B cell (primary cell): ENCODE data around the gene PSRC1. TPM values are rescaled to one million over a fixed set of nuclear protein-coding genes. Genes with fewer than 3 reads are reported as not detected.

ENCODE experiments used
- ATAC-seq: fragments of 200-7000 bp; cut with Tn5 transposase; one replicate; pipeline ENCODE4 v1.10.0; 2021; ENCODE audit warnings: low read depth, mild to moderate bottlenecking, moderate number of reproducible peaks, moderate library complexity
- CTCF ChIA-PET: fragments of 350-600 bp; sonication (Branson Sonifier 250); formaldehyde crosslinking; loops from one replicate; lab custom pipeline; 2021; ENCODE audit warnings: antibody characterized with exemption, inconsistent platforms; lab: Charles Lee
- POLR2A ChIA-PET: fragments of 350-600 bp; sonication (Branson Sonifier 250); formaldehyde crosslinking; loops from one replicate; lab custom pipeline; 2021; ENCODE audit warnings: antibody characterized with exemption; lab: Charles Lee
- DNase-seq: peaks from one replicate; pipeline ENCODE4 v3.0.0; 2013
- H2AFZ ChIP-seq: 2 replicates; pipeline ENCODE4 v1.6.1; 2012; ENCODE audit warnings: mild to moderate bottlenecking, low read depth, low read length; ENCODE audit not compliant: insufficient read depth, poor library complexity, severe bottlenecking
- H3K27ac ChIP-seq, 2 donors: 1 replicate in 1 of 2; 2 replicates in 1 of 2; pipeline ENCODE4 v1.5.1; 2012 to 2013; ENCODE audit warnings: low read length in 2 of 2, mild to moderate bottlenecking in 2 of 2, moderate library complexity in 1 of 2
- H3K27me3 ChIP-seq, 4 experiments: fragments of 200-600 bp in 1 of 4; sonication (generic) in 1 of 4; replicated peaks in 1 of 4; 1 replicate in 2 of 4; 2 replicates in 2 of 4; pipeline versions ENCODE4 v1.6.1 to v1.7.0; 2013 to 2016; ENCODE audit warnings: low read length in 3 of 4, mild to moderate bottlenecking in 2 of 4, mixed read lengths in 1 of 4, moderate library complexity in 1 of 4; ENCODE audit not compliant: insufficient read depth in 4 of 4, control insufficient read depth in 3 of 4; ENCODE audit errors: control extremely low read depth in 1 of 4
- H3K36me3 ChIP-seq, 2 experiments: replicated peaks in 1 of 2; 1 replicate in 1 of 2; 2 replicates in 1 of 2; pipeline versions ENCODE4 v1.6.1 to v1.7.1; 2013; ENCODE audit warnings: low read length in 1 of 2; ENCODE audit not compliant: insufficient read depth in 2 of 2, control insufficient read depth in 1 of 2; ENCODE audit errors: control extremely low read depth in 1 of 2, extremely low read depth in 1 of 2
- H3K4me1 ChIP-seq, 2 donors: fragments of 200-600 bp in 1 of 2; sonication (generic) in 1 of 2; 1 replicate in 1 of 2; 2 replicates in 1 of 2; pipeline versions ENCODE4 v1.5.1 to v1.6.1; 2013 to 2017; ENCODE audit warnings: low read length in 2 of 2; ENCODE audit not compliant: control insufficient read depth in 2 of 2, insufficient read depth in 2 of 2
- H3K4me2 ChIP-seq: replicated peaks from 2 replicates; pipeline ENCODE3; 2012; ENCODE audit warnings: mild to moderate bottlenecking, low read depth, low read length; ENCODE audit not compliant: poor library complexity, severe bottlenecking
- H3K4me3 ChIP-seq, 5 experiments: fragments of 200-600 bp in 1 of 5; sonication (generic) in 1 of 5; 1 replicate in 3 of 5; 2 replicates in 2 of 5; pipeline versions ENCODE4 v1.5.1 to v1.7.0; 2011 to 2016; ENCODE audit warnings: low read length in 4 of 5, mild to moderate bottlenecking in 4 of 5, low read depth in 2 of 5, control low read depth in 1 of 5, moderate library complexity in 1 of 5; ENCODE audit not compliant: insufficient read depth in 1 of 5; ENCODE audit errors: control extremely low read depth in 1 of 5, extremely low read depth in 1 of 5
- H3K79me2 ChIP-seq: fragments of 200-600 bp; sonication (generic); one replicate; pipeline ENCODE4 v1.6.0; 2016; ENCODE audit warnings: low read length; ENCODE audit not compliant: control insufficient read depth, insufficient read depth
- H3K9ac ChIP-seq: fragments of 200-600 bp; sonication (generic); 2 replicates; pipeline ENCODE4 v1.6.1; 2017; ENCODE audit warnings: mild to moderate bottlenecking, low read length, moderate library complexity
- H3K9me3 ChIP-seq, 3 donors: one replicate each; pipeline versions ENCODE4 v1.6.1 to v1.7.1; 2013; ENCODE audit warnings: low read length in 2 of 3; ENCODE audit not compliant: control insufficient read depth in 2 of 3, insufficient read depth in 1 of 3; ENCODE audit errors: control extremely low read depth in 1 of 3
- H4K20me1 ChIP-seq: 2 replicates; pipeline ENCODE4 v1.6.0; 2012; ENCODE audit warnings: mild to moderate bottlenecking, low read length; ENCODE audit not compliant: insufficient read depth, control insufficient read depth, poor library complexity, severe bottlenecking
- H3K27ac Mint-ChIP-seq: one replicate; pipeline ENCODE4 v1.8.0; 2021; ENCODE audit warnings: mixed read lengths
- H3K27me3 Mint-ChIP-seq: one replicate; pipeline ENCODE4 v1.8.0; 2021; ENCODE audit warnings: mixed read lengths
- H3K4me1 Mint-ChIP-seq: one replicate; pipeline ENCODE4 v1.8.0; 2021; ENCODE audit warnings: mixed read lengths
- H3K4me3 Mint-ChIP-seq: one replicate; pipeline ENCODE4 v1.8.0; 2021; ENCODE audit warnings: mixed read lengths
- H3K9me3 Mint-ChIP-seq: one replicate; pipeline ENCODE4 v1.8.0; 2022; ENCODE audit warnings: mixed read lengths; ENCODE audit not compliant: insufficient read depth
- EZH2 ChIP-seq: IDR thresholded peaks from 2 replicates; pipeline ENCODE4 v1.6.1; 2012; ENCODE audit warnings: borderline replicate concordance, low read depth, mild to moderate bottlenecking, moderate library complexity, low read length; ENCODE audit not compliant: insufficient read depth, poor library complexity, severe bottlenecking
- WGBS: methylation state at CpG from one replicate; pipeline ENCODE4 v1.1.5; 2013; ENCODE audit warnings: missing lambda C conversion rate; ENCODE audit not compliant: insufficient coverage; 5-methylcytosine and 5-hydroxymethylcytosine counted together
- intact Hi-C: fragments of 100-400 bp; cut with micrococcal nuclease; formaldehyde crosslinking; loops from one replicate; pipeline ENCODE4 v1.10.0; 2022
- polyA plus RNA-seq: library from polyadenylated mRNA; depleted of rRNA; stranded (reverse); fragments of >200 nt; gene quantifications from 2 replicates; pipeline ENCODE4 v1.2.3, GENCODE V29; 2012
- total RNA-seq, 2 donors: library from RNA; stranded (reverse); fragments of 120-200 nt in 1 of 2; gene quantifications; 1 replicate in 1 of 2; 2 replicates in 1 of 2; pipeline versions ENCODE4 v1.2.3 to v1.2.4, GENCODE V29; 2013 to 2022
- TF ChIP-seq, protein P1 (sequence below): fragments of 200-600 bp; IDR thresholded peaks from one replicate; pipeline ENCODE4 v1.8.0; 2022; ENCODE audit warnings: antibody characterized with exemption, mild to moderate bottlenecking

PSRC1 gene
- total and polyA plus RNA-seq, 2 donors (not counting 1 experiment from before 2014, with no cell fraction given) = 0.25 TPM; not detected in 1

DNA sequence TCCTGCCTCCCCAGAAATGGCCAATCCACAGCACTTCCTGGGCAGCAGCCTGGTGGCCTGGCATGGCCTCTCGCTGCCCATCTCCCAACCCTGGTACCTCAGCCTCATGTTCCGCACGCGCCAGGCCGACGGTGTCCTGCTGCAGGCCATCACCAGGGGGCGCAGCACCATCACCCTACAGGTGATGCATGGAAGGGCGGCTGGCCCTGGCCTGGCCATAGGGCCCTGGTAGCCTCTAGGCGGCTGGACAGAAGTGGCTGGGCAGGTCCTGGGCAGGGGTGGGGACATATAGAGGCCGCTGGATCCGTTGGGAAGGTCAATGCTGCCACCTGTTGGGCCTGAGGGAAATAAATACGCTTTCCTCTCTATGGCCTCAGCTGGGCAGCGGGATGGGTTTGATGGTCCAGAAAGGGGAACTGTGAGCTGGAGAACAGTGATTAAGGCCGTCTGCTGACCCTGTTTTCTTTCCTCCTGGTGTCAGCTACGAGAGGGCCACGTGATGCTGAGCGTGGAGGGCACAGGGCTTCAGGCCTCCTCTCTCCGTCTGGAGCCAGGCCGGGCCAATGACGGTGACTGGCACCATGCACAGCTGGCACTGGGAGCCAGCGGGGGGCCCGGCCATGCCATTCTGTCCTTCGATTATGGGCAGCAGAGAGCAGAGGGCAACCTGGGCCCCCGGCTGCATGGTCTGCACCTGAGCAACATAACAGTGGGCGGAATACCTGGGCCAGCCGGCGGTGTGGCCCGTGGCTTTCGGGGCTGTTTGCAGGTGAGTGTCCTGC, 19.2 kb downstream of the PSRC1 start:
- Histone ChIP-seq H3K4me2 (peak overlapping the region; percentile 1), H3K9me3 (no peaks in the 10 kb centered on the region), H3K4me3 (no peak overlapping the region), H3K27me3 (peaks cover 0 to 4% (median 0%) of the 10 kb centered on the region in 4 experiments), H2AFZ (no peak overlapping the region), H3K79me2 (no peaks in the 10 kb centered on the region), H3K9ac (no peak overlapping the region), H3K4me1 (peaks cover 0 to 3% of the 10 kb centered on the region in 2 donors), H3K36me3 (no peaks in the 10 kb centered on the region), H3K27ac (no peak overlapping the region), H4K20me1 (no peaks in the 10 kb centered on the region)
- ATAC-seq = peak; percentile 92
- DNase-seq = peak; percentile 80
- ChIA-PET POLR2A (no interaction called here), CTCF (interaction anchor here (1.1 to 8.1 kb wide), 8 partner anchors 10 to 269 kb away, joined by 3 to 73 read pairs (median 8); partner anchors contain the start of gene PSRC1)
- Mint-ChIP-seq H3K4me3 (no peak overlapping the region), H3K4me1 (peaks cover 4% of the 10 kb centered on the region), H3K27me3 (peaks cover 4% of the 10 kb centered on the region), H3K9me3 (no peaks in the 10 kb centered on the region), H3K27ac (no peak overlapping the region)
- WGBS = 49% methylated on average over 29 of the region's 29 CpGs
- intact Hi-C loops = loop anchor here (1.0 kb wide), 1 partner anchor 136 kb away; no protein-coding TSS in a partner anchor
- TF ChIP-seq EZH2 = no peak
- TF ChIP-seq, protein P1, sequence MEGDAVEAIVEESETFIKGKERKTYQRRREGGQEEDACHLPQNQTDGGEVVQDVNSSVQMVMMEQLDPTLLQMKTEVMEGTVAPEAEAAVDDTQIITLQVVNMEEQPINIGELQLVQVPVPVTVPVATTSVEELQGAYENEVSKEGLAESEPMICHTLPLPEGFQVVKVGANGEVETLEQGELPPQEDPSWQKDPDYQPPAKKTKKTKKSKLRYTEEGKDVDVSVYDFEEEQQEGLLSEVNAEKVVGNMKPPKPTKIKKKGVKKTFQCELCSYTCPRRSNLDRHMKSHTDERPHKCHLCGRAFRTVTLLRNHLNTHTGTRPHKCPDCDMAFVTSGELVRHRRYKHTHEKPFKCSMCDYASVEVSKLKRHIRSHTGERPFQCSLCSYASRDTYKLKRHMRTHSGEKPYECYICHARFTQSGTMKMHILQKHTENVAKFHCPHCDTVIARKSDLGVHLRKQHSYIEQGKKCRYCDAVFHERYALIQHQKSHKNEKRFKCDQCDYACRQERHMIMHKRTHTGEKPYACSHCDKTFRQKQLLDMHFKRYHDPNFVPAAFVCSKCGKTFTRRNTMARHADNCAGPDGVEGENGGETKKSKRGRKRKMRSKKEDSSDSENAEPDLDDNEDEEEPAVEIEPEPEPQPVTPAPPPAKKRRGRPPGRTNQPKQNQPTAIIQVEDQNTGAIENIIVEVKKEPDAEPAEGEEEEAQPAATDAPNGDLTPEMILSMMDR = peak; percentile 93

DNA sequence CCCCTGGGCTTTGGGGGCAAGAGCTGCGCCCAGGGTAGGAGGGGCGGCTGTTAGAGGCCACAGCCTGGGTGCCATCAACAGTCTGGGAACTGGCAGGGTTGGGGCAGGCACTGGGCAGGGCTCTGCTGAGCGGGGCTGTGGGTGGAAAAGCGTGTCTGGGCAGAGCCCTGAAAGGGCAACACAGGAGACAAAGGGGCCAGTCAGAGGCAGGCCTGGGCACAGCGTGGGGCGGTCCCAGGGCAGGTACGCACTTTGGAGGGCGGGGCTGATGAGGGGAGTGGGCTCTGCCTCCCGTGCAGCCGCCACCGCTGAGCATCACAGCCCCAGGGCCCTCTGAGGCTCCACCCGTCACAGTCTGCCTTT, 19.7 kb downstream of the PSRC1 start:
- POLR2A ChIA-PET = no interaction called here
- TF ChIP-seq, protein P1 = no peak
- H3K27ac Mint-ChIP-seq = no peak overlapping the region

More for the DNA sequence above, 19.7 kb downstream of the PSRC1 start:
- Mint-ChIP-seq H3K9me3 (no peaks in the 10 kb centered on the region), H3K27me3 (peaks cover 4% of the 10 kb centered on the region), H3K4me1 (peaks cover 4% of the 10 kb centered on the region), H3K4me3 (no peak overlapping the region)
- intact Hi-C loops = loop anchor here (1.0 kb wide), 1 partner anchor 136 kb away; no protein-coding TSS in a partner anchor
- Histone ChIP-seq H2AFZ (no peak overlapping the region), H3K27ac (no peak overlapping the region), H3K4me3 (no peak overlapping the region), H3K9me3 (no peaks in the 10 kb centered on the region), H4K20me1 (no peaks in the 10 kb centered on the region), H3K79me2 (no peaks in the 10 kb centered on the region), H3K9ac (no peak overlapping the region), H3K4me1 (peaks cover 0 to 3% of the 10 kb centered on the region in 2 donors), H3K27me3 (peaks cover 0 to 4% (median 0%) of the 10 kb centered on the region in 4 experiments), H3K4me2 (peak overlapping the region; percentile 1), H3K36me3 (no peaks in the 10 kb centered on the region)
- DNase-seq (no peak), ATAC-seq (no peak)
- CTCF ChIA-PET = interaction anchor here (1.0 to 8.1 kb wide), 6 partner anchors 14 to 269 kb away, joined by 3 to 73 read pairs (median 9); no protein-coding TSS in a partner anchor
- 72% methylated on average over 12 of the region's 12 CpGs for WGBS
